Measurements from ENCODE around the gene TMEM18.

The TMEM18 gene

GRCh38 chr2:633371-633770 is 43.8 kb downstream of the TMEM18 start:
- no peak for DNase-seq

- no peak for DNase-seq
Observed at GRCh38 chr2:632471-632870, 44.7 kb downstream of the TMEM18 start.

GRCh38 chr2:631741-632140 is 45.5 kb downstream of the TMEM18 start:
- no peak for DNase-seq

GRCh38 chr2:630451-631320 is 46.5 kb downstream of the TMEM18 start:
- no peak for DNase-seq

GRCh38 chr2:629961-630360 is 47.2 kb downstream of the TMEM18 start:
- DNase-seq, result no peak

GRCh38 chr2:628651-629050 is 48.6 kb downstream of the TMEM18 start:
- DNase-seq, result no peak

- no peak for DNase-seq
Observed at GRCh38 chr2:627926-628560, 49.2 kb downstream of the TMEM18 start.

- DNase-seq, result no peak
Observed at GRCh38 chr2:627340-627709, 49.9 kb downstream of the TMEM18 start.

GRCh38 chr2:626491-627339 is 50.5 kb downstream of the TMEM18 start:
- no peak for DNase-seq

- no peak for DNase-seq
Observed at GRCh38 chr2:625415-626333, 51.5 kb downstream of the TMEM18 start.

GRCh38 chr2:624551-625347 is 52.5 kb downstream of the TMEM18 start:
- DNase-seq, result no peak

GRCh38 chr2:624096-624495 is 53.1 kb downstream of the TMEM18 start:
- DNase-seq, result no peak

- no peak for DNase-seq
Observed at GRCh38 chr2:623130-623922, 53.9 kb downstream of the TMEM18 start.

GRCh38 chr2:622357-622756 is 54.8 kb downstream of the TMEM18 start:
- no peak for DNase-seq

GRCh38 chr2:621303-622099 is 55.7 kb downstream of the TMEM18 start:
- no peak for DNase-seq

- no peak for DNase-seq
Observed at GRCh38 chr2:620471-621302, 56.5 kb downstream of the TMEM18 start.

- DNase-seq, result no peak
Observed at GRCh38 chr2:620004-620403, 57.2 kb downstream of the TMEM18 start.

GRCh38 chr2:618422-618990 is 58.7 kb downstream of the TMEM18 start:
- DNase-seq, result no peak

- DNase-seq, result no peak
Observed at GRCh38 chr2:618005-618404, 59.2 kb downstream of the TMEM18 start.
